NT2/D1 (cell line): ENCODE measurements around the gene SIGLEC12.

Source experiments
- SUZ12 ChIP-seq: IDR thresholded peaks from 2 replicates; pipeline ENCODE4 v1.6.1; 2011; ENCODE audit not compliant: insufficient read length, insufficient read depth; ENCODE audit errors: extremely low read depth
- YY1 ChIP-seq: IDR thresholded peaks from 2 replicates; pipeline ENCODE4 v1.6.1; 2011; ENCODE audit not compliant: insufficient read length, insufficient read depth
- ZNF274 ChIP-seq: IDR thresholded peaks from 2 replicates; pipeline ENCODE4 v1.6.1; 2011; ENCODE audit warnings: mild to moderate bottlenecking, low read depth, low read length

- no peak for TF ChIP-seq ZNF274
- TF ChIP-seq YY1, result no peak
- no peak for TF ChIP-seq SUZ12
Observed at GRCh38 chr19:51507192-51507591, 5.6 kb upstream of the SIGLEC12 start.
